Endodermal cell (in vitro differentiated cells): ENCODE data around the gene CSNK2A3. TPM values are rescaled to one million over a fixed set of nuclear protein-coding genes. Genes with fewer than 3 reads are reported as not detected.

Experiments
- DNase-seq: peaks from one replicate; pipeline ENCODE4 v3.0.0-alpha.2; 2017
- H3K27ac ChIP-seq: 2 replicates; pipeline ENCODE4 v1.5.1; 2013; ENCODE audit warnings: mild to moderate bottlenecking, low read depth, low read length, moderate library complexity
- H3K27me3 ChIP-seq: 2 replicates; pipeline ENCODE4 v1.6.1; 2013; ENCODE audit warnings: mild to moderate bottlenecking, low read length, moderate library complexity; ENCODE audit not compliant: insufficient read depth, control insufficient read depth, poor library complexity, severe bottlenecking
- H3K36me3 ChIP-seq: 2 replicates; pipeline ENCODE4 v1.7.0; 2013; ENCODE audit warnings: mild to moderate bottlenecking, low read length, moderate library complexity; ENCODE audit not compliant: control insufficient read depth, insufficient read depth
- H3K4me1 ChIP-seq: one replicate; pipeline ENCODE4 v1.7.0; 2013; ENCODE audit warnings: low read length; ENCODE audit not compliant: control insufficient read depth, insufficient read depth
- H3K4me3 ChIP-seq: 2 replicates; pipeline ENCODE4 v1.5.1; 2013; ENCODE audit warnings: mild to moderate bottlenecking, low read length, moderate library complexity
- H3K9ac ChIP-seq: 2 replicates; pipeline ENCODE4 v1.6.1; 2013; ENCODE audit warnings: mild to moderate bottlenecking, low read length, moderate library complexity; ENCODE audit not compliant: poor library complexity, severe bottlenecking; ENCODE audit errors: extremely low read depth
- H3K9me3 ChIP-seq: 2 replicates; pipeline ENCODE4 v1.6.1; 2013; ENCODE audit warnings: mild to moderate bottlenecking, low read length, moderate library complexity; ENCODE audit not compliant: control insufficient read depth
- H3K27ac Mint-ChIP-seq: 2 replicates; pipeline ENCODE4 v1.8.0; 2020; ENCODE audit warnings: mixed read lengths
- H3K27me3 Mint-ChIP-seq: 2 replicates; pipeline ENCODE4 v1.8.0; 2021; ENCODE audit warnings: mild to moderate bottlenecking, mixed read lengths; ENCODE audit not compliant: insufficient read depth
- H3K36me3 Mint-ChIP-seq: 2 replicates; pipeline ENCODE4 v1.8.0; 2020; ENCODE audit warnings: low read depth, mixed read lengths
- H3K4me1 Mint-ChIP-seq: 2 replicates; pipeline ENCODE4 v1.8.0; 2020; ENCODE audit warnings: mixed read lengths
- H3K4me3 Mint-ChIP-seq: 2 replicates; pipeline ENCODE4 v1.8.0; 2020; ENCODE audit warnings: mild to moderate bottlenecking, moderate library complexity, mixed read lengths
- H3K9me3 Mint-ChIP-seq: 2 replicates; pipeline ENCODE4 v1.8.0; 2020; ENCODE audit warnings: mild to moderate bottlenecking, mixed read lengths
- WGBS, 2 experiments: methylation state at CpG; one replicate each; pipeline versions ENCODE4 v1.1.5 to v1.1.7; 2013; ENCODE audit warnings: missing lambda C conversion rate in 2 of 2, mixed read lengths in 1 of 2; ENCODE audit not compliant: insufficient coverage in 1 of 2, insufficient read length in 1 of 2; 5-methylcytosine and 5-hydroxymethylcytosine counted together
- total RNA-seq, 2 donors: library from RNA; stranded (reverse); fragmentation: NEBNext Ultra II Directional in 1 of 2; extraction: Animal tissue kit (Norgen Biotek cat#: 25700) in 1 of 2; gene quantifications; 2 replicates in 1 of 2; 3 replicates in 1 of 2; pipeline ENCODE4 v1.2.1, GENCODE V29; 2021
- TF ChIP-seq, protein P1 (sequence below): fragments of 200-600 bp; sonication (generic); conservative IDR thresholded peaks from 2 replicates; pipeline ENCODE4 v1.5.0; 2021; ENCODE audit warnings: antibody characterized with exemption, mild to moderate bottlenecking

The CSNK2A3 gene
- total RNA-seq, 2 donors from 2014 or later = 0.82 to 2.1 TPM

DNA sequence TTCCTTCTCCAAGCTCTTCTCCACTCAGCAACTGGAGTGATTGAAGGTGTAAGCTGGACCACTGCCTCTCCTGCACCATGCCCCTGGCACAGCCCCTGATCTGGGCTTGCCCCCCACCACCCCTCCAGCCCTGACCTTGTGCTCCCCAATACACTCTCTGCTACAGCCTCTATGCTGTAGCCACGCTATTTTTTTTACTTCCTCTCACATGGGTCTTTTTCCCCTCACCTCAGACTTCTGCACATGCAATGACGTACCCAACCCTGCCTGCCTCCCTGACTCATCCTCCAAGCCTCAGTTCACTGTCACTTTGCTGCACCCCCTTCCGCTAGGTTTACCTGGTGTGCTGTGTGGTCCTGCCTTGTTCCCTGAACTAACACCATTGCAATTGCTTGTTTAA is 9.0 kb downstream of the CSNK2A3 start:
- no peaks in the 10 kb centered on the region for H3K9me3 Mint-ChIP-seq
- Histone ChIP-seq H3K36me3 (no peaks in the 10 kb centered on the region), H3K9ac (no peak overlapping the region), H3K27me3 (no peaks in the 10 kb centered on the region), H3K4me1 (no peaks in the 10 kb centered on the region), H3K4me3 (no peak overlapping the region), H3K9me3 (no peaks in the 10 kb centered on the region), H3K27ac (no peak overlapping the region)
- H3K27ac Mint-ChIP-seq = no peak overlapping the region
- H3K27me3 Mint-ChIP-seq = peaks cover 5% of the 10 kb centered on the region
- no peaks in the 10 kb centered on the region for H3K36me3 Mint-ChIP-seq
- DNase-seq = no peak
- H3K4me1 Mint-ChIP-seq = peaks cover 4% of the 10 kb centered on the region
- no peak overlapping the region for H3K4me3 Mint-ChIP-seq
- TF ChIP-seq, protein P1, sequence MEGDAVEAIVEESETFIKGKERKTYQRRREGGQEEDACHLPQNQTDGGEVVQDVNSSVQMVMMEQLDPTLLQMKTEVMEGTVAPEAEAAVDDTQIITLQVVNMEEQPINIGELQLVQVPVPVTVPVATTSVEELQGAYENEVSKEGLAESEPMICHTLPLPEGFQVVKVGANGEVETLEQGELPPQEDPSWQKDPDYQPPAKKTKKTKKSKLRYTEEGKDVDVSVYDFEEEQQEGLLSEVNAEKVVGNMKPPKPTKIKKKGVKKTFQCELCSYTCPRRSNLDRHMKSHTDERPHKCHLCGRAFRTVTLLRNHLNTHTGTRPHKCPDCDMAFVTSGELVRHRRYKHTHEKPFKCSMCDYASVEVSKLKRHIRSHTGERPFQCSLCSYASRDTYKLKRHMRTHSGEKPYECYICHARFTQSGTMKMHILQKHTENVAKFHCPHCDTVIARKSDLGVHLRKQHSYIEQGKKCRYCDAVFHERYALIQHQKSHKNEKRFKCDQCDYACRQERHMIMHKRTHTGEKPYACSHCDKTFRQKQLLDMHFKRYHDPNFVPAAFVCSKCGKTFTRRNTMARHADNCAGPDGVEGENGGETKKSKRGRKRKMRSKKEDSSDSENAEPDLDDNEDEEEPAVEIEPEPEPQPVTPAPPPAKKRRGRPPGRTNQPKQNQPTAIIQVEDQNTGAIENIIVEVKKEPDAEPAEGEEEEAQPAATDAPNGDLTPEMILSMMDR = no peak
- WGBS, 2 experiments = 92 to 94% methylated on average over 2 to 3 of the region's 3 CpGs

DNA sequence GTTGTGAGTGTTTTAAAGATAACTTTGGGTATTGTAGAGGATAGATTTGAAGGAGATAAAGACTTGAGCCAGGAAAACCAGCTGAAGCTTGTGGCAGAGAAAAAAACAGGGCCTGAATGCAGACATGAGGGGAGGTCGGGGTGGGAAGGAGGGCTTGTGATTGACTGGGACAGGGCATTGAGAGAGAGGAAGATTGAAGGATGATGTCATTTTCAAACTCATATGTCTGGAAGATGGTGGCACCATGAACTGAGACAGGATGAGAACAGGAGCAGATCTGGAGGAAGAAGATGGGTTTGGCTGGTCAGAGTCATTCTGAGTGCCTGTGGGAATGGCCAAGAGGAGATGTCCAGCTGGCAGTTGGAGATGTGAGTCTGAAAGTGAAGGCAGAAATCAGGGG is 14.7 kb downstream of the CSNK2A3 start:
- H3K27me3 Mint-ChIP-seq = no peaks in the 10 kb centered on the region
- no peaks in the 10 kb centered on the region for H3K9me3 ChIP-seq
- DNase-seq = no peak
- 89 to 100% methylated on average over 1 of the region's 1 CpG for WGBS, 2 experiments
- no peak overlapping the region for H3K27ac Mint-ChIP-seq
- no peak overlapping the region for H3K27ac ChIP-seq
- H3K4me1 ChIP-seq = no peaks in the 10 kb centered on the region
- no peak overlapping the region for H3K4me3 ChIP-seq
- H3K36me3 ChIP-seq = no peaks in the 10 kb centered on the region
- H3K9me3 Mint-ChIP-seq = no peaks in the 10 kb centered on the region
- peaks cover 23% of the 10 kb centered on the region for H3K4me1 Mint-ChIP-seq
- TF ChIP-seq, protein P1 = no peak
- no peaks in the 10 kb centered on the region for H3K36me3 Mint-ChIP-seq
- H3K9ac ChIP-seq = no peak overlapping the region
- no peak overlapping the region for H3K4me3 Mint-ChIP-seq
- H3K27me3 ChIP-seq = no peaks in the 10 kb centered on the region

DNA sequence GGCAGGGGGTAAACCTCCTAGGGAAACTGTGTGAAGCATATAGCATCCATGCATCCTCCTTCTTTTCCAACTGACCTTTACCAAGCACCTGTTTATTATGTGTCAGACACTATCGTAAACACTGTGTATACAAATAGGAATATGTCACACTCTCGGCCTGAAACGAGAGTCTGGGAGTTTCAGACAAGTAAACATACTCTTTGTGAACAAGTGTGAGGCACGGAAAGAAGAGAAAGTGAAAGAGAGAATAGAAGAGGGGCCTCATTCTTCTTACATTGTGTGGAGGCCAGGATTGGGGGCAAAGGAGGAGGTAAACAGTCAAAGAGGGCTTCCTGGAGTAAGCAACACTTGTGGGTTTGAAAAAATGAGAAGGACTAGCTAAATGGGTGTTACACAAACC is 16.4 kb downstream of the CSNK2A3 start:
- Mint-ChIP-seq H3K36me3 (peaks cover 2% of the 10 kb centered on the region), H3K27me3 (no peaks in the 10 kb centered on the region), H3K4me3 (no peak overlapping the region), H3K27ac (no peak overlapping the region), H3K9me3 (no peaks in the 10 kb centered on the region), H3K4me1 (peaks cover 23% of the 10 kb centered on the region)
- Histone ChIP-seq H3K4me1 (no peaks in the 10 kb centered on the region), H3K9me3 (no peaks in the 10 kb centered on the region), H3K27me3 (no peaks in the 10 kb centered on the region), H3K4me3 (no peak overlapping the region), H3K36me3 (no peaks in the 10 kb centered on the region), H3K27ac (no peak overlapping the region), H3K9ac (no peak overlapping the region)
- DNase-seq = no peak
- WGBS, 2 experiments = 94 to 97% methylated on average over 4 of the region's 4 CpGs
- TF ChIP-seq, protein P1 = no peak
